Upper lobe of left lung (tissue), 4 donors: ENCODE measurements around the gene DPYSL3.

ENCODE experiments used
- EP300 ChIP-seq, 4 donors: sonication (generic); formaldehyde crosslinking; IDR thresholded peaks; one replicate each; pipeline ENCODE4 v1.5.1; 2017; ENCODE audit warnings: antibody characterized with exemption in 4 of 4, control low read depth in 2 of 4
- POLR2A ChIP-seq, 4 donors: fragments of 450-650 bp; IDR thresholded peaks; one replicate each; pipeline ENCODE4 v1.5.1; 2016 to 2017; ENCODE audit warnings: antibody characterized with exemption in 4 of 4, mild to moderate bottlenecking in 2 of 4
- POLR2AphosphoS5 ChIP-seq, 2 donors: sonication (generic); formaldehyde crosslinking; IDR thresholded peaks; one replicate each; pipeline ENCODE4 v1.5.1; 2017; ENCODE audit warnings: antibody characterized with exemption in 2 of 2
- TF ChIP-seq, protein P1 (sequence below), 6 experiments: fragments of 450-650 bp in 4 of 6; fragments of 200-600 bp in 2 of 6; sonication (generic) in 2 of 6; IDR thresholded peaks; one replicate each; pipeline ENCODE4 v1.5.1; 2016 to 2019; ENCODE audit warnings: antibody characterized with exemption in 6 of 6

DNA sequence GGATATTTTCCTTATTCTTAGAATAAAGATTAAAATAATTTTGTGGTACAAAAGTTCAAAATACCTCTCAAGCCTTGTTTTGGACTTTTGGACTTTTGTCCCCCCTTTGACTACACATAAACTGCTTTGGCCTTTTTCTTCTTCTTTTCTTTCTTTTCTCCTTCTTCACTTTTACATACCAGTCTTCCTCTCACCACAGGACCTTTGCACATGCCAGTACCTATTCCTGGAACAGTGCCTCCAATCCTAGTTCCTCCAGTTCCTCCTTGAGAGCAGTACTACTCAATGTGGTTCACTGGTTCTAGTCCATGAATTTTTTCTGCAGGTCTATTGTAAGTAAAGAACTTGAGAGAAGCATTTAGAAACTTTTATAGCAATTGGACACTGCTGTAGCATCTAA lies 138.6 kb downstream of the DPYSL3 start:
- TF ChIP-seq, protein P1, sequence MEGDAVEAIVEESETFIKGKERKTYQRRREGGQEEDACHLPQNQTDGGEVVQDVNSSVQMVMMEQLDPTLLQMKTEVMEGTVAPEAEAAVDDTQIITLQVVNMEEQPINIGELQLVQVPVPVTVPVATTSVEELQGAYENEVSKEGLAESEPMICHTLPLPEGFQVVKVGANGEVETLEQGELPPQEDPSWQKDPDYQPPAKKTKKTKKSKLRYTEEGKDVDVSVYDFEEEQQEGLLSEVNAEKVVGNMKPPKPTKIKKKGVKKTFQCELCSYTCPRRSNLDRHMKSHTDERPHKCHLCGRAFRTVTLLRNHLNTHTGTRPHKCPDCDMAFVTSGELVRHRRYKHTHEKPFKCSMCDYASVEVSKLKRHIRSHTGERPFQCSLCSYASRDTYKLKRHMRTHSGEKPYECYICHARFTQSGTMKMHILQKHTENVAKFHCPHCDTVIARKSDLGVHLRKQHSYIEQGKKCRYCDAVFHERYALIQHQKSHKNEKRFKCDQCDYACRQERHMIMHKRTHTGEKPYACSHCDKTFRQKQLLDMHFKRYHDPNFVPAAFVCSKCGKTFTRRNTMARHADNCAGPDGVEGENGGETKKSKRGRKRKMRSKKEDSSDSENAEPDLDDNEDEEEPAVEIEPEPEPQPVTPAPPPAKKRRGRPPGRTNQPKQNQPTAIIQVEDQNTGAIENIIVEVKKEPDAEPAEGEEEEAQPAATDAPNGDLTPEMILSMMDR (IDR thresholded peaks at IDR 0.05): no peak
- TF ChIP-seq POLR2A (IDR thresholded peaks at IDR 0.05) (no peak), EP300 (IDR thresholded peaks at IDR 0.05) (no peak), POLR2AphosphoS5 (IDR thresholded peaks at IDR 0.05) (no peak)
